Measurements from ENCODE around the gene SLC22A9. TPM values are rescaled to one million over a fixed set of nuclear protein-coding genes. Genes with fewer than 3 reads are reported as not detected.

The SLC22A9 gene
- total and polyA plus RNA-seq, 12 donors: 0.06 TPM; not detected in 11

DNA sequence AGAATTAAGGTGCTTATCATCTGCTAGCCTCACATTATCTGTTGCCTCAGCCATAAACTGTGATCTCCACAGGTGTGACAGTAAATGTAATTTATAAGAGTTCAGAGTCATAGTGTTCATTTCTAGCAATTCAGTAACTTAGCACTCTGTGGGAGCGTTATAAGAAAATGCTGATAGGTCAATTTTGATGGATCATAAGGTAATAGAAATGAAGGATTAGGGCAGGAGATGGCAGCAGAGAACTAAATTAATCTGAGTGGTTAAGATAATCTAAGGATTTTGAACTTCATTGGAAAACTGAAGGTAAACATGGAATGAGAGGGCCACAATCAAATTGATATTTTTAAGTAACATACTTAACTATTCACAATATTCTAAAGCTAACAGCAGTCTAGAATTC, 26.5 kb upstream of the SLC22A9 start:
- H3K9me3 ChIP-seq (replicated peaks in 1 of 3): no peaks in the 10 kb centered on the region
- TF ChIP-seq, protein P1, sequence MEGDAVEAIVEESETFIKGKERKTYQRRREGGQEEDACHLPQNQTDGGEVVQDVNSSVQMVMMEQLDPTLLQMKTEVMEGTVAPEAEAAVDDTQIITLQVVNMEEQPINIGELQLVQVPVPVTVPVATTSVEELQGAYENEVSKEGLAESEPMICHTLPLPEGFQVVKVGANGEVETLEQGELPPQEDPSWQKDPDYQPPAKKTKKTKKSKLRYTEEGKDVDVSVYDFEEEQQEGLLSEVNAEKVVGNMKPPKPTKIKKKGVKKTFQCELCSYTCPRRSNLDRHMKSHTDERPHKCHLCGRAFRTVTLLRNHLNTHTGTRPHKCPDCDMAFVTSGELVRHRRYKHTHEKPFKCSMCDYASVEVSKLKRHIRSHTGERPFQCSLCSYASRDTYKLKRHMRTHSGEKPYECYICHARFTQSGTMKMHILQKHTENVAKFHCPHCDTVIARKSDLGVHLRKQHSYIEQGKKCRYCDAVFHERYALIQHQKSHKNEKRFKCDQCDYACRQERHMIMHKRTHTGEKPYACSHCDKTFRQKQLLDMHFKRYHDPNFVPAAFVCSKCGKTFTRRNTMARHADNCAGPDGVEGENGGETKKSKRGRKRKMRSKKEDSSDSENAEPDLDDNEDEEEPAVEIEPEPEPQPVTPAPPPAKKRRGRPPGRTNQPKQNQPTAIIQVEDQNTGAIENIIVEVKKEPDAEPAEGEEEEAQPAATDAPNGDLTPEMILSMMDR (IDR thresholded peaks at IDR 0.05): no peak
- no peak for TF ChIP-seq POLR2A (IDR thresholded peaks at IDR 0.05)
- no peaks in the 10 kb centered on the region for H3K27me3 ChIP-seq
- H3K4me3 ChIP-seq: no peak overlapping the region
- no peaks in the 10 kb centered on the region for H3K36me3 ChIP-seq (replicated peaks in 1 of 2)
- no peaks in the 10 kb centered on the region for H3K4me1 ChIP-seq (replicated peaks in 1 of 2)
- H3K27ac ChIP-seq: no peak overlapping the region
- no peak for DNase-seq
- WGBS, 4 donors: 77 to 90% (median 85%) methylated on average over 1 of the region's 1 CpG
- intact Hi-C loops (cut with DNase I): no loop called here

DNA sequence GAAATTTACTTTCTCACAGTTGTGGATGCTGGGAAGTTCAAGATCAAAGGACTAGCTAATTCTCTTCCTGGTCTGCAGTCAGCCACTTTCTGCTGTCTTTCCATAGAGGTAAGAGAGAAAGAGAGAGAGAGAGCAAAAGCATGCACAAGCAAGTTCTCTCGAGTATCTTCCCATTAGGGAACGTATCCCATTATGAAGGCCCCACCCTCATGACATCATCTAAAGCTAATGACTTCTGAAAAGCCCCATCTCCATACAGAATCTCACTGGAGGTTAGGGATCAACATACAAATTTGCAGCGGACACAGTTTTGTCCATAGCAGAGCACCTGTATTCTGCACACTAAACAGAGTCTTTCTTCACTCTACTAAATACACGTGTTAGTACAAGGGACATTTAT, 17.4 kb upstream of the SLC22A9 start:
- intact Hi-C loops (cut with DNase I): no loop called here
- Histone ChIP-seq H3K36me3 (replicated peaks in 1 of 2) (no peaks in the 10 kb centered on the region), H3K4me1 (replicated peaks in 1 of 2) (no peaks in the 10 kb centered on the region), H3K27me3 (peaks cover 8% of the 10 kb centered on the region), H3K4me3 (no peak overlapping the region), H3K9me3 (replicated peaks in 1 of 3) (no peaks in the 10 kb centered on the region), H3K27ac (no peak overlapping the region)
- no peak for DNase-seq
- WGBS, 4 donors: 73 to 76% (median 75%) methylated on average over 4 of the region's 4 CpGs
- TF ChIP-seq, protein P1 (IDR thresholded peaks at IDR 0.05): no peak
- no peak for TF ChIP-seq POLR2A (IDR thresholded peaks at IDR 0.05)

DNA sequence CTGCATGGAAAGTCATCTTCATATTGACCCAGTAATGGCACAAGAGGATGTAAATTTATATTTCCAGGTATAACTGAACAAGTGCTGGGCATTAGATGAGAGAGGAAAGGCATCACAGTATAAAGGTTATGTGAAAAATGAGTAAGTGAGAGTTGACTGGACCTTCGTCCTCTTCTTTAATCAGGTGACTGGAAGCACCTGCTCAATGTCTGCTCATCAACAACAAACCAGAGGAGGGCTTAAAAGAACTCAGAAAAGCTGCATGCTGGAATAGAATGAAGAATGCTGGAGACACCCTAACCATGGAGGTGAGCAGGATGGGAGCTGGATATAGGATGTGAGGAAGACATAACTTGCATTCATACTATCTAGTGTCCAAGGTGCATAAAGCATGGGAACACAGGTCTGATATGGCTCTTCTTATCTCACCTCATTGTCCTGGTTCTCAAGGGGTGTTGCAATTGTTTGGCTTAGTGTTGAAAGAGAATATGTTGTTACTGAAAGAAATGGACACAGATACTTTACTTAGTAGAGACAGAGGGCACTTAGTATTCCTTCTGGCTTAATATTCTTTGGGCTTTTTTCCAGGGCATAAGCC, 7.3 kb upstream of the SLC22A9 start:
- Histone ChIP-seq H3K9me3 (replicated peaks in 1 of 3) (no peaks in the 10 kb centered on the region), H3K36me3 (replicated peaks in 1 of 2) (no peaks in the 10 kb centered on the region), H3K4me3 (no peak overlapping the region), H3K27ac (no peak overlapping the region), H3K4me1 (replicated peaks in 1 of 2) (no peaks in the 10 kb centered on the region), H3K27me3 (peaks cover 12% of the 10 kb centered on the region)
- 57 to 72% (median 66%) methylated on average over 1 of the region's 1 CpG for WGBS, 4 donors
- no peak for DNase-seq
- intact Hi-C loops (cut with DNase I): no loop called here
- TF ChIP-seq, protein P1 (IDR thresholded peaks at IDR 0.05): no peak

DNA sequence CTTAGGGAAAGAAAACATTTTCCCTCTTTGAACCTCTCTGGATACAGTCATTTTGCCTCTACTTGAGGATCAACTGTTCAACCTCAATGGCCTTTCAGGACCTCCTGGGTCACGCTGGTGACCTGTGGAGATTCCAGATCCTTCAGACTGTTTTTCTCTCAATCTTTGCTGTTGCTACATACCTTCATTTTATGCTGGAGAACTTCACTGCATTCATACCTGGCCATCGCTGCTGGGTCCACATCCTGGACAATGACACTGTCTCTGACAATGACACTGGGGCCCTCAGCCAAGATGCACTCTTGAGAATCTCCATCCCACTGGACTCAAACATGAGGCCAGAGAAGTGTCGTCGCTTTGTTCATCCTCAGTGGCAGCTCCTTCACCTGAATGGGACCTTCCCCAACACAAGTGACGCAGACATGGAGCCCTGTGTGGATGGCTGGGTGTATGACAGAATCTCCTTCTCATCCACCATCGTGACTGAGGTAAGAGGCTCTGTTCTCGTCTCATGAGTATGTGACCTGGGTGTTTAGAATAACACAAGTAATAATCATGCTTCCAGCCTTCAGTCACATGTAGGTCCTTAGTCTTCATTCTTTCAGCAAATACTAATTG, 495 bp downstream of the SLC22A9 start:
- Histone ChIP-seq H3K27ac (no peak overlapping the region), H3K4me1 (replicated peaks in 1 of 2) (peaks cover 0 to 3% of the 10 kb centered on the region in 2 donors), H3K27me3 (no peaks in the 10 kb centered on the region), H3K36me3 (replicated peaks in 1 of 2) (no peaks in the 10 kb centered on the region), H3K9me3 (replicated peaks in 1 of 3) (no peaks in the 10 kb centered on the region), H3K4me3 (no peak overlapping the region)
- no peak for DNase-seq
- WGBS, 4 donors: 70 to 81% (median 78%) methylated on average over 5 to 7 of the region's 7 CpGs
- TF ChIP-seq, protein P1 (IDR thresholded peaks at IDR 0.05): no peak
- TF ChIP-seq POLR2A (IDR thresholded peaks at IDR 0.05): no peak
- intact Hi-C loops (cut with DNase I): no loop called here
